ENCODE measurements around the gene XIAP. TPM values are rescaled to one million over a fixed set of nuclear protein-coding genes. Genes with fewer than 3 reads are reported as not detected.

XIAP gene
- total and polyA plus RNA-seq, 9 of the 15 experiments (the other 6 are each of a cell fraction or from before 2014, with no cell fraction given) = 5.7 to 40.5 (median 19.8) TPM

GRCh38 chrX:123959281-123960063, 99.6 kb downstream of the XIAP start:
- WGBS (ENCODE audit: insufficient coverage, low coverage, missing lambda C conversion rate) = under 1% methylated on average over 28 of the region's 35 CpGs
- ATAC-seq (peak; percentile 25), FAIRE-seq (no peak), DNase-seq (ENCODE audit: extremely low read depth in 1 of 4, low spot score in 3 of 4) (peak; percentile 37 to 66 (median 46))
- TSS peak; percentile 75 for BruUV-seq (replicated peaks)
- Histone ChIP-seq H3K9me1 (ENCODE audit: control insufficient read depth, insufficient read depth, low read length) (no peaks in the 10 kb centered on the region), H3K9me3 (replicated peaks; ENCODE audit: control insufficient read depth, insufficient read depth, low read depth, low read length) (no peaks in the 10 kb centered on the region), H3K9ac (ENCODE audit: insufficient read depth in 1 of 2, low read depth in 2 of 2, low read length in 2 of 2) (peak overlapping the region; percentile 98), H4K20me1 (replicated peaks; ENCODE audit: control insufficient read depth, insufficient read depth, low read length) (no peaks in the 10 kb centered on the region; the same call in 1 of the 2 replicates), H3K79me2 (ENCODE audit: control insufficient read depth, insufficient read depth, low read length) (peaks cover 53% of the 10 kb centered on the region), H3K4me2 (ENCODE audit: insufficient read depth, low read length) (peak overlapping the region; percentile 93), H3K4me3 (peak overlapping the region; percentile 58), H3K27ac (ENCODE audit: extremely low read depth, low read depth, low read length) (peak overlapping the region; percentile 99), H3K4me1 (replicated peaks in 1 of 2; ENCODE audit: control insufficient read depth in 2 of 2, insufficient read depth in 2 of 2, low read length in 2 of 2) (peaks cover 1 to 4% of the 10 kb centered on the region in 2 experiments; a peak in 1 of 5 replicates), H2AFZ (ENCODE audit: low read depth, low read length) (peak overlapping the region; percentile 93), H3K27me3 (ENCODE audit: control insufficient read depth in 2 of 2, insufficient read depth in 2 of 2, low read length in 2 of 2) (no peaks in the 10 kb centered on the region), H3K36me3 (ENCODE audit: control insufficient read depth, insufficient read depth, low read length) (no peaks in the 10 kb centered on the region)
- CTCF ChIA-PET (ENCODE audit: low intra/inter-chr PET ratio) = interaction anchor here (0.5 to 1.9 kb wide), 5 partner anchors 17 to 126 kb away, joined by 3 to 21 read pairs (median 3); no protein-coding TSS in a partner anchor
- intact Hi-C loops (cut with micrococcal nuclease) (loop anchor here (1.0 to 10.0 kb wide), 4 partner anchors 75 to 388 kb away; partner anchors contain the start of gene SH2D1A), in situ Hi-C loops (cut with MboI) (no loop called here)
- POLR2A ChIA-PET = interaction anchor here (0.6 to 1.7 kb wide), 9 partner anchors 11 to 545 kb away, joined by 3 to 6 read pairs (median 4); no protein-coding TSS in a partner anchor
- TF ChIP-seq MGA (IDR thresholded peaks at IDR 0.05) (peak; percentile 38; the same call in 1 of the 2 replicates), TAF7 (tag; IDR thresholded peaks at IDR 0.05) (no peak), TRIM24 (IDR thresholded peaks at IDR 0.05) (0 out of 4 replicates have a peak, but pooled peaks of 1 of the 2 experiments have one; percentile 4), EGR1 (conservative IDR thresholded peaks at IDR 0.05) (peak; percentile 49; the same call in 1 of the 2 replicates), KLF1 (tag; IDR thresholded peaks at IDR 0.05) (no peak), ZC3H4 (CRISPR knock-in tag; IDR thresholded peaks at IDR 0.05; ENCODE audit: borderline replicate concordance) (peak; percentile 69; the same call in 1 of the 2 replicates)
